ENCODE data around the gene RNF146. TPM values are rescaled to one million over a fixed set of nuclear protein-coding genes. Genes with fewer than 3 reads are reported as not detected.
A peak's percentile ranks its signal among the peaks of the same experiment; 100 is the strongest.

Gene RNF146
- total and polyA plus RNA-seq, 2 of the 13 experiments (the other 11 are each of a cell fraction or from before 2014, with no cell fraction given) = 18.8 to 27.6 TPM

- intact Hi-C loops (cut with micrococcal nuclease; ENCODE audit: unreplicated experiment) = no loop called here
- DNase-seq (ENCODE audit: low spot score) (no peak), ATAC-seq (no peak), FAIRE-seq (no peak)
- H3K9ac ChIP-seq (ENCODE audit: insufficient read depth, low read depth, low read length) = no peak overlapping the region
- no peak overlapping the region for H2AFZ ChIP-seq (ENCODE audit: low read length)
- H3K36me3 ChIP-seq (replicated peaks in 1 of 2; ENCODE audit: control insufficient read depth in 1 of 2, insufficient read depth in 2 of 2, low read length in 2 of 2) = no peaks in the 10 kb centered on the region; a peak in 1 of 5 replicates
- ChIA-PET CTCF (ENCODE audit: low intra/inter-chr PET ratio, low total read pairs) (no interaction called here), POLR2A (no interaction called here)
- no peak overlapping the region for H3K4me2 ChIP-seq (ENCODE audit: low read depth, low read length)
- peaks cover 31% of the 10 kb centered on the region; the same call in 1 of the 2 replicates for H4K20me1 ChIP-seq (ENCODE audit: insufficient read depth, low read length)
- no peaks in the 10 kb centered on the region for H3K27me3 ChIP-seq (ENCODE audit: control insufficient read depth in 1 of 2, insufficient read depth in 2 of 2, low read length in 2 of 2)
- H3K79me2 ChIP-seq (ENCODE audit: insufficient read depth, low read length) = peaks cover 64% of the 10 kb centered on the region
- H3K9me3 ChIP-seq (ENCODE audit: low read length) = no peaks in the 10 kb centered on the region
- no peak overlapping the region for H3K27ac ChIP-seq (ENCODE audit: extremely low read length, insufficient read depth, low read length)
- no peak for TF ChIP-seq NFE2 (CRISPR knock-in tag; IDR thresholded peaks at IDR 0.05)
- TF ChIP-seq ZNF143 (CRISPR knock-in tag; IDR thresholded peaks at IDR 0.05) = no peak
- no peak for TF ChIP-seq ZBTB42 (CRISPR knock-in tag; IDR thresholded peaks at IDR 0.05)
- 0 out of 2 replicates have a peak, but pooled peaks have one; percentile 8 for TF ChIP-seq CREB1 (IDR thresholded peaks at IDR 0.05)
- no peak for TF ChIP-seq CREB1 (CRISPR knock-in tag; IDR thresholded peaks at IDR 0.05)
- peak; percentile 95 for TF ChIP-seq ATF7 (IDR thresholded peaks at IDR 0.05)
- TF ChIP-seq ATF7 (CRISPR knock-in tag; IDR thresholded peaks at IDR 0.05) = no peak
- in situ Hi-C loops (cut with HindIII; ENCODE audit: extremely low pct_ligation_motif_present, low pct_unique_long_range_greater_than_20kb) = no loop called here
- peaks cover 36% of the 10 kb centered on the region for H3K4me1 ChIP-seq (ENCODE audit: insufficient read depth, low read length)
- no peak overlapping the region for H3K4me3 ChIP-seq (replicated peaks in 1 of 3; ENCODE audit: insufficient read depth in 1 of 3, low read depth in 2 of 3, low read length in 3 of 3)
- no TSS peak for BruUV-seq (replicated peaks)
- 94% methylated on average over 2 of the region's 2 CpGs for WGBS (ENCODE audit: low lambda C conversion rate)
Measured at GRCh38 chr6:127273499-127273898, 6.8 kb downstream of the RNF146 start.

GRCh38 chr6:127276331-127276730 is 9.7 kb downstream of the RNF146 start:
- peaks cover 37% of the 10 kb centered on the region for H3K79me2 ChIP-seq (ENCODE audit: insufficient read depth, low read length)
- CTCF ChIA-PET (ENCODE audit: low intra/inter-chr PET ratio, low total read pairs) = no interaction called here
- peaks cover 0 to 1% of the 10 kb centered on the region in 2 experiments; a peak in 2 of 5 replicates for H3K36me3 ChIP-seq (replicated peaks in 1 of 2; ENCODE audit: control insufficient read depth in 1 of 2, insufficient read depth in 2 of 2, low read length in 2 of 2)
- TF ChIP-seq ZNF800 (CRISPR knock-in tag; IDR thresholded peaks at IDR 0.05) (no peak), ZNF646 (CRISPR knock-in tag; IDR thresholded peaks at IDR 0.05) (no peak), KMT2A (CRISPR knock-in tag; IDR thresholded peaks at IDR 0.05) (no peak), NFE2L2 (IDR thresholded peaks at IDR 0.05; ENCODE audit: low read length) (no peak), ZEB1 (IDR thresholded peaks at IDR 0.05; ENCODE audit: insufficient replicate concordance, low read depth) (no peak), PTBP1 (IDR thresholded peaks at IDR 0.05; ENCODE audit: low read depth, low read length, poor library complexity, severe bottlenecking) (no peak)

More at GRCh38 chr6:127276331-127276730, 9.7 kb downstream of the RNF146 start:
- DNase-seq (ENCODE audit: low spot score) (no peak), FAIRE-seq (no peak), ATAC-seq (no peak)
- in situ Hi-C loops (cut with HindIII; ENCODE audit: extremely low pct_ligation_motif_present, low pct_unique_long_range_greater_than_20kb) = no loop called here
- WGBS (ENCODE audit: low lambda C conversion rate) = 95% methylated on average over 1 of the region's 1 CpG
- Histone ChIP-seq H3K9me3 (ENCODE audit: low read length) (no peaks in the 10 kb centered on the region), H3K4me1 (ENCODE audit: insufficient read depth, low read length) (peaks cover 17% of the 10 kb centered on the region), H3K4me2 (ENCODE audit: low read depth, low read length) (no peak overlapping the region), H4K20me1 (ENCODE audit: insufficient read depth, low read length) (peaks cover 8% of the 10 kb centered on the region; the same call in 1 of the 2 replicates), H3K27ac (ENCODE audit: extremely low read length, insufficient read depth, low read length) (no peak overlapping the region), H3K4me3 (replicated peaks in 1 of 3; ENCODE audit: insufficient read depth in 1 of 3, low read depth in 2 of 3, low read length in 3 of 3) (no peak overlapping the region), H2AFZ (ENCODE audit: low read length) (no peak overlapping the region), H3K27me3 (ENCODE audit: control insufficient read depth in 1 of 2, insufficient read depth in 2 of 2, low read length in 2 of 2) (no peaks in the 10 kb centered on the region), H3K9ac (ENCODE audit: insufficient read depth, low read depth, low read length) (no peak overlapping the region)
- POLR2A ChIA-PET = interaction anchor here (1.7 kb wide), 1 partner anchor 10 kb away, joined by 17 read pairs; the partner anchor contains the start of gene RNF146
- intact Hi-C loops (cut with micrococcal nuclease; ENCODE audit: unreplicated experiment) = no loop called here
- no TSS peak for BruUV-seq (replicated peaks)
